Astrocyte of the cerebellum (primary cell): Measurements from ENCODE around the gene NINJ2.

ENCODE experiments used
- DNase-seq: peaks from one replicate; pipeline ENCODE4 v3.0.0-alpha.2; 2011; ENCODE audit warnings: low read depth
- H3K4me3 ChIP-seq: 2 replicates; pipeline ENCODE4 v1.5.1; 2011; ENCODE audit warnings: mild to moderate bottlenecking, low read depth, low read length, moderate library complexity
- CTCF ChIP-seq: IDR thresholded peaks from 2 replicates; pipeline ENCODE4 v1.5.1; 2012; ENCODE audit warnings: low read length, low read depth, moderate library complexity, mild to moderate bottlenecking; ENCODE audit errors: missing control alignments
- in situ Hi-C: cut with HindIII; loops from 2 replicates; pipeline ENCODE4 v1.10.0; 2017; ENCODE audit warnings: low sequenced_read_pairs

NINJ2 gene

GRCh38 chr12:662566-663292 lies 516 bp downstream of the NINJ2 start:
- no peak overlapping the region for H3K4me3 ChIP-seq
- no peak for TF ChIP-seq CTCF
- in situ Hi-C loops, result no loop called here
- DNase-seq, result no peak

- in situ Hi-C loops, result no loop called here
- H3K4me3 ChIP-seq, result no peak overlapping the region
Measured at GRCh38 chr12:661720-662486, 1.3 kb downstream of the NINJ2 start.

GRCh38 chr12:659090-659683 lies 4.1 kb downstream of the NINJ2 start:
- H3K4me3 ChIP-seq, result no peak overlapping the region
- no peak for DNase-seq
- in situ Hi-C loops, result no loop called here
- no peak for TF ChIP-seq CTCF

More at GRCh38 chr12:661720-662486, 1.3 kb downstream of the NINJ2 start:
- no peak for DNase-seq
- no peak for TF ChIP-seq CTCF

- DNase-seq, result no peak
- in situ Hi-C loops, result no loop called here
- no peak for TF ChIP-seq CTCF
- H3K4me3 ChIP-seq, result no peak overlapping the region
Measured at GRCh38 chr12:650983-651382, 12.3 kb downstream of the NINJ2 start.

- no peak for TF ChIP-seq CTCF
- in situ Hi-C loops, result loop anchor here (10.0 kb wide), 1 partner anchor 137 kb away; no protein-coding TSS in a partner anchor
- no peak overlapping the region for H3K4me3 ChIP-seq
- DNase-seq, result no peak
Measured at GRCh38 chr12:647385-648085, 15.7 kb downstream of the NINJ2 start.
